ENCODE results near the gene NEDD4.

Gene NEDD4

GRCh38 chr15:55977231-55977630, 16.2 kb downstream of the NEDD4 start:
- CTCF ChIA-PET, result no interaction called here
- Histone ChIP-seq H3K36me3 (ENCODE audit: control insufficient read depth in 2 of 2, insufficient read depth in 1 of 2, low read length in 2 of 2) (no peaks in the 10 kb centered on the region), H3K4me3 (ENCODE audit: low read depth, low read length) (no peak overlapping the region), H3K27ac (ENCODE audit: extremely low read depth, low read depth, low read length) (no peak overlapping the region), H3K4me1 (ENCODE audit: control insufficient read depth, insufficient read depth, low read length) (no peaks in the 10 kb centered on the region), H3K9me3 (ENCODE audit: control insufficient read depth, insufficient read depth, low read depth, low read length) (no peaks in the 10 kb centered on the region)
- POLR2A ChIA-PET, result no interaction called here
- TF ChIP-seq ZNF837 (tag by site-specific recombination; IDR thresholded peaks at IDR 0.05) (no peak), ZNF426 (tag by site-specific recombination; IDR thresholded peaks at IDR 0.05) (no peak), ZNF175 (tag by site-specific recombination; IDR thresholded peaks at IDR 0.05) (no peak), ZNF2 (tag by site-specific recombination; IDR thresholded peaks at IDR 0.05) (no peak), ZNF701 (tag by site-specific recombination; IDR thresholded peaks at IDR 0.05) (no peak), SCRT1 (tag by site-specific recombination; IDR thresholded peaks at IDR 0.05; ENCODE audit: borderline replicate concordance) (no peak), GLIS2 (tag by site-specific recombination; IDR thresholded peaks at IDR 0.05) (no peak), ZSCAN23 (tag by site-specific recombination; IDR thresholded peaks at IDR 0.05) (no peak), ZNF174 (tag by site-specific recombination; IDR thresholded peaks at IDR 0.05) (no peak)
- TF ChIP-seq, protein P1, sequence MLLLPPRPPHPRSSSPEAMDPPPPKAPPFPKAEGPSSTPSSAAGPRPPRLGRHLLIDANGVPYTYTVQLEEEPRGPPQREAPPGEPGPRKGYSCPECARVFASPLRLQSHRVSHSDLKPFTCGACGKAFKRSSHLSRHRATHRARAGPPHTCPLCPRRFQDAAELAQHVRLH (tag by site-specific recombination; IDR thresholded peaks at IDR 0.05), result no peak
- TF ChIP-seq, protein P2, sequence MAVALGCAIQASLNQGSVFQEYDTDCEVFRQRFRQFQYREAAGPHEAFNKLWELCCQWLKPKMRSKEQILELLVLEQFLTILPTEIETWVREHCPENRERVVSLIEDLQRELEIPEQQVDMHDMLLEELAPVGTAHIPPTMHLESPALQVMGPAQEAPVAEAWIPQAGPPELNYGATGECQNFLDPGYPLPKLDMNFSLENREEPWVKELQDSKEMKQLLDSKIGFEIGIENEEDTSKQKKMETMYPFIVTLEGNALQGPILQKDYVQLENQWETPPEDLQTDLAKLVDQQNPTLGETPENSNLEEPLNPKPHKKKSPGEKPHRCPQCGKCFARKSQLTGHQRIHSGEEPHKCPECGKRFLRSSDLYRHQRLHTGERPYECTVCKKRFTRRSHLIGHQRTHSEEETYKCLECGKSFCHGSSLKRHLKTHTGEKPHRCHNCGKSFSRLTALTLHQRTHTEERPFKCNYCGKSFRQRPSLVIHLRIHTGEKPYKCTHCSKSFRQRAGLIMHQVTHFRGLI (tag by site-specific recombination; IDR thresholded peaks at IDR 0.05), result no peak

GRCh38 chr15:55970286-55970685, 23.1 kb downstream of the NEDD4 start:
- no peaks in the 10 kb centered on the region for H3K36me3 ChIP-seq (ENCODE audit: control insufficient read depth in 2 of 2, insufficient read depth in 1 of 2, low read length in 2 of 2)
- H3K4me1 ChIP-seq (ENCODE audit: control insufficient read depth, insufficient read depth, low read length), result no peaks in the 10 kb centered on the region
- ChIA-PET CTCF (no interaction called here), POLR2A (no interaction called here)
- no peak overlapping the region for H3K27ac ChIP-seq (ENCODE audit: extremely low read depth, low read depth, low read length)
- H3K4me3 ChIP-seq (ENCODE audit: low read depth, low read length), result no peak overlapping the region
- TF ChIP-seq, protein P3, sequence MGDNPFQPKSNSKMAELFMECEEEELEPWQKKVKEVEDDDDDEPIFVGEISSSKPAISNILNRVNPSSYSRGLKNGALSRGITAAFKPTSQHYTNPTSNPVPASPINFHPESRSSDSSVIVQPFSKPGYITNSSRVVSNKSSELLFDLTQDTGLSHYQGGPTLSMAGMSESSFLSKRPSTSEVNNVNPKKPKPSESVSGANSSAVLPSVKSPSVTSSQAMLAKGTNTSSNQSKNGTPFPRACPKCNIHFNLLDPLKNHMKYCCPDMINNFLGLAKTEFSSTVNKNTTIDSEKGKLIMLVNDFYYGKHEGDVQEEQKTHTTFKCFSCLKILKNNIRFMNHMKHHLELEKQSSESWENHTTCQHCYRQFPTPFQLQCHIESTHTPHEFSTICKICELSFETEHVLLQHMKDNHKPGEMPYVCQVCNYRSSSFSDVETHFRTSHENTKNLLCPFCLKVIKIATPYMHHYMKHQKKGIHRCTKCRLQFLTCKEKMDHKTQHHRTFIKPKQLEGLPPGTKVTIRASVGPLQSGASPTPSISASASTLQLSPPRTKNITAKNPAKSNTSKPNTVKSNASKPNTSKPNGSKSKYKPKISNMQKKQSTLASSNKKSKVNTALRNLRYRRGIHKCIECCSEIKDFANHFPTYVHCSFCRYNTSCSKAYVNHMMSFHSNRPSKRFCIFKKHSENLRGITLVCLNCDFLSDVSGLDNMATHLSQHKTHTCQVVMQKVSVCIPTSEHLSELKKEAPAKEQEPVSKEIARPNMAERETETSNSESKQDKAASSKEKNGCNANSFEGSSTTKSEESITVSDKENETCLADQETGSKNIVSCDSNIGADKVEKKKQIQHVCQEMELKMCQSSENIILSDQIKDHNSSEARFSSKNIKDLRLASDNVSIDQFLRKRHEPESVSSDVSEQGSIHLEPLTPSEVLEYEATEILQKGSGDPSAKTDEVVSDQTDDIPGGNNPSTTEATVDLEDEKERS (tag by site-specific recombination; IDR thresholded peaks at IDR 0.05), result no peak
- TF ChIP-seq ZNF114 (tag by site-specific recombination; IDR thresholded peaks at IDR 0.05), result no peak
- no peak for TF ChIP-seq ZIC2 (tag by site-specific recombination; IDR thresholded peaks at IDR 0.05)
- TF ChIP-seq, protein P2 (tag by site-specific recombination; IDR thresholded peaks at IDR 0.05), result no peak
- TF ChIP-seq KLF9 (tag by site-specific recombination; IDR thresholded peaks at IDR 0.05; ENCODE audit: low read depth), result no peak
- no peak for TF ChIP-seq ZNF214 (tag by site-specific recombination; IDR thresholded peaks at IDR 0.05; ENCODE audit: borderline replicate concordance)
- no peak for TF ChIP-seq ZNF138 (tag by site-specific recombination; IDR thresholded peaks at IDR 0.05; ENCODE audit: borderline replicate concordance)
- TF ChIP-seq SP3 (tag by site-specific recombination; IDR thresholded peaks at IDR 0.05), result no peak
- TF ChIP-seq ZNF146 (tag by site-specific recombination; IDR thresholded peaks at IDR 0.05), result no peak
- no peak for TF ChIP-seq GLI4 (tag by site-specific recombination; IDR thresholded peaks at IDR 0.05)
- no peak for TF ChIP-seq ZNF664 (tag by site-specific recombination; IDR thresholded peaks at IDR 0.05)
- no peak for TF ChIP-seq ZNF548 (tag by site-specific recombination; IDR thresholded peaks at IDR 0.05)
- TF ChIP-seq ZBTB20 (tag by site-specific recombination; IDR thresholded peaks at IDR 0.05), result no peak
- no peak for TF ChIP-seq SALL2 (tag by site-specific recombination; IDR thresholded peaks at IDR 0.05; ENCODE audit: borderline replicate concordance)
- no peak for TF ChIP-seq ZNF677 (tag by site-specific recombination; IDR thresholded peaks at IDR 0.05)
- no peak for TF ChIP-seq INSM2 (tag by site-specific recombination; IDR thresholded peaks at IDR 0.05)
- no peaks in the 10 kb centered on the region for H3K9me3 ChIP-seq (ENCODE audit: control insufficient read depth, insufficient read depth, low read depth, low read length)
